Prostate gland (tissue), 2 donors: Measurements from ENCODE around the gene ADAMTSL2. TPM values are rescaled to one million over a fixed set of nuclear protein-coding genes. Genes with fewer than 3 reads are reported as not detected.

Source experiments
- DNase-seq: peaks from one replicate; pipeline ENCODE4 v3.0.0-alpha.2; 2019; ENCODE audit warnings: low spot score
- H3K27ac ChIP-seq, 2 donors: fragments of 200-600 bp; sonication (generic); 2 replicates each; pipeline ENCODE4 v1.5.1; 2017 to 2019
- H3K27me3 ChIP-seq: fragments of 200-600 bp; sonication (generic); replicated peaks from 2 replicates; pipeline ENCODE4 v1.5.1; 2019; ENCODE audit not compliant: insufficient read depth
- H3K36me3 ChIP-seq, 2 donors: fragments of 200-600 bp; sonication (generic); 1 replicate in 1 of 2; 2 replicates in 1 of 2; pipeline versions ENCODE4 v1.5.1 to v1.8.1; 2017 to 2019
- H3K4me1 ChIP-seq: fragments of 200-600 bp; sonication (generic); replicated peaks from 2 replicates; pipeline ENCODE4 v1.5.1; 2019
- H3K4me3 ChIP-seq, 2 donors: fragments of 200-600 bp; sonication (generic); 2 replicates each; pipeline ENCODE4 v1.5.1; 2017 to 2019
- H3K9me3 ChIP-seq: fragments of 200-600 bp; sonication (generic); 2 replicates; pipeline ENCODE4 v1.5.1; 2017
- CTCF ChIP-seq, 4 experiments: fragments of 200-600 bp in 2 of 4; fragments of 450-650 bp in 2 of 4; sonication (generic) in 2 of 4; IDR thresholded peaks; 1 replicate in 3 of 4; 2 replicates in 1 of 4; pipeline ENCODE4 v1.5.1; 2016 to 2019; ENCODE audit warnings: antibody characterized with exemption in 4 of 4, mild to moderate bottlenecking in 2 of 4, moderate library complexity in 2 of 4
- POLR2A ChIP-seq: fragments of 450-650 bp; IDR thresholded peaks from one replicate; pipeline ENCODE4 v1.6.1; 2016; ENCODE audit warnings: antibody characterized with exemption, mild to moderate bottlenecking
- POLR2AphosphoS5 ChIP-seq: sonication (generic); formaldehyde crosslinking; IDR thresholded peaks from one replicate; pipeline ENCODE4 v1.6.1; 2017; ENCODE audit warnings: antibody characterized with exemption
- WGBS: methylation state at CpG from one replicate; pipeline ENCODE4 v1.1.5; 2018; 5-methylcytosine and 5-hydroxymethylcytosine counted together
- intact Hi-C: fragments of 100-400 bp; cut with DNase I; formaldehyde crosslinking; loops from one replicate; pipeline ENCODE4 v1.14.2; 2022
- total RNA-seq, 2 donors: library from RNA; depleted of rRNA; stranded (reverse); fragments of >200 nt; gene quantifications; one replicate each; pipeline ENCODE4 v1.1.0, GENCODE V29; 2016

ADAMTSL2 gene
- total RNA-seq, 2 donors from 2014 or later, result 1.6 to 11.6 TPM

GRCh38 chr9:133580419-133580738 lies 45.9 kb downstream of the ADAMTSL2 start:
- intact Hi-C loops, result no loop called here
- 46% methylated on average over 6 of the region's 6 CpGs for WGBS
- no peak for DNase-seq
- no peaks in the 10 kb centered on the region for H3K27me3 ChIP-seq
- TF ChIP-seq POLR2A, result no peak
- TF ChIP-seq CTCF (IDR thresholded peaks at IDR 0.05), result no peak
- TF ChIP-seq POLR2AphosphoS5, result no peak
- H3K4me1 ChIP-seq, result peaks cover 10% of the 10 kb centered on the region
- no peaks in the 10 kb centered on the region for H3K9me3 ChIP-seq
- H3K36me3 ChIP-seq, result no peaks in the 10 kb centered on the region
- no peak overlapping the region for H3K4me3 ChIP-seq
- H3K27ac ChIP-seq, result no peak overlapping the region

GRCh38 chr9:133581011-133581410 lies 46.5 kb downstream of the ADAMTSL2 start:
- WGBS, result 83% methylated on average over 4 of the region's 4 CpGs
- Histone ChIP-seq H3K27me3 (no peaks in the 10 kb centered on the region), H3K27ac (no peak overlapping the region), H3K36me3 (no peaks in the 10 kb centered on the region), H3K9me3 (no peaks in the 10 kb centered on the region), H3K4me3 (no peak overlapping the region), H3K4me1 (peaks cover 12% of the 10 kb centered on the region)
- DNase-seq, result no peak
- no peak for TF ChIP-seq CTCF (IDR thresholded peaks at IDR 0.05)
- no peak for TF ChIP-seq POLR2A
- TF ChIP-seq POLR2AphosphoS5, result no peak
- intact Hi-C loops, result no loop called here

GRCh38 chr9:133581513-133582343 lies 47.2 kb downstream of the ADAMTSL2 start:
- Histone ChIP-seq H3K27ac (no peak overlapping the region), H3K27me3 (no peaks in the 10 kb centered on the region), H3K4me3 (no peak overlapping the region), H3K9me3 (no peaks in the 10 kb centered on the region), H3K4me1 (peaks cover 12% of the 10 kb centered on the region), H3K36me3 (no peaks in the 10 kb centered on the region)
- no peak for TF ChIP-seq POLR2A
- no peak for TF ChIP-seq CTCF (IDR thresholded peaks at IDR 0.05)
- no peak for TF ChIP-seq POLR2AphosphoS5
- intact Hi-C loops, result no loop called here
- WGBS, result 59% methylated on average over 19 of the region's 19 CpGs
- no peak for DNase-seq

- no peaks in the 10 kb centered on the region for H3K27me3 ChIP-seq
- TF ChIP-seq POLR2A, result no peak
- TF ChIP-seq POLR2AphosphoS5, result no peak
- TF ChIP-seq CTCF (IDR thresholded peaks at IDR 0.05), result no peak
- H3K36me3 ChIP-seq, result no peaks in the 10 kb centered on the region
- no peak overlapping the region for H3K27ac ChIP-seq
- 90% methylated on average over 14 of the region's 14 CpGs for WGBS
- H3K4me1 ChIP-seq, result peaks cover 12% of the 10 kb centered on the region
- intact Hi-C loops, result no loop called here
- H3K9me3 ChIP-seq, result no peaks in the 10 kb centered on the region
- H3K4me3 ChIP-seq, result no peak overlapping the region
- no peak for DNase-seq
Observed at GRCh38 chr9:133582501-133583045, 48.1 kb downstream of the ADAMTSL2 start.

- no peak for TF ChIP-seq POLR2AphosphoS5
- TF ChIP-seq POLR2A, result no peak
- no peak for TF ChIP-seq CTCF (IDR thresholded peaks at IDR 0.05)
- intact Hi-C loops, result no loop called here
- no peaks in the 10 kb centered on the region for H3K9me3 ChIP-seq
- no peaks in the 10 kb centered on the region for H3K27me3 ChIP-seq
- peaks cover 12% of the 10 kb centered on the region for H3K4me1 ChIP-seq
- H3K36me3 ChIP-seq, result no peaks in the 10 kb centered on the region
- no peak overlapping the region for H3K27ac ChIP-seq
- no peak for DNase-seq
- no peak overlapping the region for H3K4me3 ChIP-seq
- 90% methylated on average over 3 of the region's 3 CpGs for WGBS
Observed at GRCh38 chr9:133583111-133583510, 48.6 kb downstream of the ADAMTSL2 start.
